ENCODE results near the gene NBEAL2. TPM values are rescaled to one million over a fixed set of nuclear protein-coding genes. Genes with fewer than 3 reads are reported as not detected.
A peak's percentile ranks its signal among the peaks of the same experiment; 100 is the strongest.

The NBEAL2 gene
- total RNA-seq, 4 donors from 2014 or later: 128 to 297 (median 185) TPM

- H3K4me3 ChIP-seq: no peak overlapping the region
- TF ChIP-seq POLR2A (IDR thresholded peaks at IDR 0.05): no peak
- no peak for TF ChIP-seq CTCF (IDR thresholded peaks at IDR 0.05)
- H3K27ac ChIP-seq: peak overlapping the region in 1 of 4 donors; percentile 14
- intact Hi-C loops (cut with DNase I): no loop called here
- no peaks in the 10 kb centered on the region for H3K9me3 ChIP-seq
- no peaks in the 10 kb centered on the region for H3K27me3 ChIP-seq
- no peak for DNase-seq
- H3K4me1 ChIP-seq: peaks cover 49 to 93% (median 59%) of the 10 kb centered on the region in 3 donors
- H3K36me3 ChIP-seq: peaks cover 0 to 49% (median 0%) of the 10 kb centered on the region in 3 donors
- 54 to 64% methylated on average over 6 to 7 of the region's 9 CpGs for WGBS, 2 donors
Observed at GRCh38 chr3:46968783-46969428, 10.6 kb upstream of the NBEAL2 start.

- Histone ChIP-seq H3K27ac (peak overlapping the region; percentile 16 to 58 (median 40)), H3K9me3 (no peaks in the 10 kb centered on the region), H3K27me3 (no peaks in the 10 kb centered on the region), H3K4me3 (no peak overlapping the region), H3K36me3 (peaks cover 0 to 41% (median 0%) of the 10 kb centered on the region in 3 donors), H3K4me1 (peaks cover 50 to 100% (median 56%) of the 10 kb centered on the region in 3 donors)
- no peak for DNase-seq
- no peak for TF ChIP-seq CTCF (IDR thresholded peaks at IDR 0.05)
- WGBS, 2 donors: 13 to 34% methylated on average over 2 to 3 of the region's 3 CpGs
- intact Hi-C loops (cut with DNase I): no loop called here
Observed at GRCh38 chr3:46970391-46971091, 8.9 kb upstream of the NBEAL2 start.

- Histone ChIP-seq H3K9me3 (no peaks in the 10 kb centered on the region), H3K27me3 (no peaks in the 10 kb centered on the region), H3K36me3 (peaks cover 0 to 37% (median 0%) of the 10 kb centered on the region in 3 donors), H3K4me1 (peaks cover 44 to 98% (median 57%) of the 10 kb centered on the region in 3 donors), H3K27ac (peak overlapping the region; percentile 16 to 58 (median 40)), H3K4me3 (no peak overlapping the region)
- intact Hi-C loops (cut with DNase I): no loop called here
- 60 to 78% methylated on average over 5 to 6 of the region's 6 CpGs for WGBS, 2 donors
- no peak for DNase-seq
- TF ChIP-seq POLR2A (IDR thresholded peaks at IDR 0.05) (no peak), CTCF (IDR thresholded peaks at IDR 0.05) (no peak)
Observed at GRCh38 chr3:46971151-46971550, 8.3 kb upstream of the NBEAL2 start.

GRCh38 chr3:46971742-46972141 lies 7.7 kb upstream of the NBEAL2 start:
- Histone ChIP-seq H3K4me1 (peaks cover 39 to 92% (median 53%) of the 10 kb centered on the region in 3 donors), H3K27ac (peak overlapping the region in 3 of 4 donors; percentile 16 to 58 (median 51)), H3K9me3 (no peaks in the 10 kb centered on the region), H3K36me3 (peaks cover 0 to 37% (median 0%) of the 10 kb centered on the region in 3 donors), H3K27me3 (no peaks in the 10 kb centered on the region), H3K4me3 (no peak overlapping the region)
- intact Hi-C loops (cut with DNase I): no loop called here
- no peak for TF ChIP-seq CTCF (IDR thresholded peaks at IDR 0.05)
- TF ChIP-seq POLR2A (IDR thresholded peaks at IDR 0.05): no peak
- 44 to 100% methylated on average over 1 of the region's 1 CpG for WGBS, 2 donors
- DNase-seq: no peak

- no peak overlapping the region for H3K4me3 ChIP-seq
- H3K27ac ChIP-seq: no peak overlapping the region
- H3K36me3 ChIP-seq: peaks cover 0 to 37% (median 0%) of the 10 kb centered on the region in 3 donors
- peaks cover 38 to 91% (median 51%) of the 10 kb centered on the region in 3 donors for H3K4me1 ChIP-seq
- H3K27me3 ChIP-seq: no peaks in the 10 kb centered on the region
- no peak for DNase-seq
- no peaks in the 10 kb centered on the region for H3K9me3 ChIP-seq
- TF ChIP-seq POLR2A (IDR thresholded peaks at IDR 0.05) (no peak), CTCF (IDR thresholded peaks at IDR 0.05) (no peak)
- intact Hi-C loops (cut with DNase I): no loop called here
- 76 to 92% methylated on average over 2 of the region's 2 CpGs for WGBS, 2 donors
Observed at GRCh38 chr3:46972396-46972795, 7.1 kb upstream of the NBEAL2 start.
